H9 (cell line): ENCODE measurements around the gene TRIM24. TPM values are rescaled to one million over a fixed set of nuclear protein-coding genes. Genes with fewer than 3 reads are reported as not detected.

ENCODE experiments used
- DNase-seq: peaks from one replicate; pipeline ENCODE4 v3.0.0-alpha.2; 2017
- H2AFZ ChIP-seq: one replicate; pipeline ENCODE4 v1.6.1; 2013; ENCODE audit warnings: mild to moderate bottlenecking, low read length, control low read depth, moderate library complexity
- H2AK5ac ChIP-seq: 2 replicates; pipeline ENCODE4 v1.6.1; 2013; ENCODE audit warnings: low read length, control low read depth, mixed read lengths; ENCODE audit not compliant: insufficient read length
- H2BK120ac ChIP-seq: one replicate; pipeline ENCODE4 v1.6.1; 2013; ENCODE audit warnings: low read depth, mild to moderate bottlenecking, low read length, control low read depth, inconsistent platforms; ENCODE audit not compliant: poor library complexity, severe bottlenecking
- H2BK12ac ChIP-seq: 2 replicates; pipeline ENCODE4 v1.6.1; 2013; ENCODE audit warnings: low read length, control low read depth, mixed read lengths, low read depth; ENCODE audit not compliant: insufficient read length
- H2BK15ac ChIP-seq: 2 replicates; pipeline ENCODE4 v1.6.1; 2013; ENCODE audit warnings: low read depth, low read length, control low read depth
- H2BK20ac ChIP-seq: one replicate; pipeline ENCODE4 v1.6.1; 2013; ENCODE audit warnings: low read depth, mild to moderate bottlenecking, low read length, control low read depth, inconsistent platforms; ENCODE audit not compliant: poor library complexity, severe bottlenecking
- H2BK5ac ChIP-seq: 2 replicates; pipeline ENCODE4 v1.6.1; 2013; ENCODE audit warnings: low read length, control low read depth, mixed read lengths; ENCODE audit not compliant: insufficient read length
- H3K14ac ChIP-seq: 2 replicates; pipeline ENCODE4 v1.6.1; 2013; ENCODE audit warnings: low read length, control low read depth; ENCODE audit not compliant: insufficient read depth
- H3K18ac ChIP-seq: 2 replicates; pipeline ENCODE4 v1.6.1; 2013; ENCODE audit warnings: low read depth, mild to moderate bottlenecking, mixed read lengths, low read length, control low read depth; ENCODE audit not compliant: insufficient read length
- H3K23ac ChIP-seq: 2 replicates; pipeline ENCODE4 v1.6.1; 2013; ENCODE audit warnings: low read length, control low read depth, mixed read lengths, low read depth; ENCODE audit not compliant: insufficient read length
- H3K23me2 ChIP-seq: 2 replicates; pipeline ENCODE4 v1.6.1; 2013; ENCODE audit warnings: low read depth, mild to moderate bottlenecking, mixed read lengths, low read length, control low read depth; ENCODE audit not compliant: insufficient read length, poor library complexity, severe bottlenecking
- H3K27ac ChIP-seq: 2 replicates; pipeline ENCODE4 v1.5.1; 2013; ENCODE audit warnings: low read length, control low read depth, mixed read lengths, low read depth; ENCODE audit not compliant: insufficient read length
- H3K27me3 ChIP-seq: 2 replicates; pipeline ENCODE4 v1.6.1; 2013; ENCODE audit warnings: low read length, control low read depth, inconsistent platforms; ENCODE audit not compliant: insufficient read depth
- H3K4ac ChIP-seq: 2 replicates; pipeline ENCODE4 v1.6.1; 2013; ENCODE audit warnings: low read depth, mild to moderate bottlenecking, control low read depth, inconsistent platforms, low read length, moderate library complexity
- H3K4me1 ChIP-seq: 2 replicates; pipeline ENCODE4 v1.6.1; 2013; ENCODE audit warnings: low read length, control low read depth, inconsistent platforms; ENCODE audit not compliant: insufficient read depth
- H3K4me2 ChIP-seq: 2 replicates; pipeline ENCODE4 v1.6.1; 2013; ENCODE audit warnings: low read length, control low read depth, mixed read lengths; ENCODE audit not compliant: insufficient read length, insufficient read depth
- H3K56ac ChIP-seq: 2 replicates; pipeline ENCODE4 v1.6.1; 2013; ENCODE audit warnings: low read depth, mild to moderate bottlenecking, mixed read lengths, low read length, control low read depth; ENCODE audit not compliant: insufficient read length
- H3K79me1 ChIP-seq: 2 replicates; pipeline ENCODE4 v1.6.1; 2013; ENCODE audit warnings: low read depth, mild to moderate bottlenecking, moderate library complexity, low read length, control low read depth, inconsistent platforms; ENCODE audit not compliant: insufficient read depth, poor library complexity, severe bottlenecking
- H3K79me2 ChIP-seq: 2 replicates; pipeline ENCODE4 v1.6.1; 2013; ENCODE audit warnings: low read length, control low read depth, inconsistent platforms; ENCODE audit not compliant: insufficient read depth
- H3K9ac ChIP-seq: 2 replicates; pipeline ENCODE4 v1.6.1; 2013; ENCODE audit warnings: low read length, control low read depth, mixed read lengths; ENCODE audit not compliant: insufficient read length; ENCODE audit errors: extremely low read depth
- H3K9me3 ChIP-seq: one replicate; pipeline ENCODE4 v1.6.1; 2013; ENCODE audit warnings: low read depth, low read length, inconsistent platforms; ENCODE audit not compliant: control insufficient read depth
- H3T11ph ChIP-seq: one replicate; pipeline ENCODE4 v1.6.1; 2013; ENCODE audit warnings: mild to moderate bottlenecking, low read length, control low read depth, inconsistent platforms
- H4K20me1 ChIP-seq: one replicate; pipeline ENCODE4 v1.6.1; 2013; ENCODE audit not compliant: control insufficient read depth, insufficient read length, insufficient read depth
- H4K5ac ChIP-seq: 2 replicates; pipeline ENCODE4 v1.6.1; 2013; ENCODE audit warnings: low read depth, mild to moderate bottlenecking, mixed read lengths, low read length, control low read depth; ENCODE audit not compliant: insufficient read length
- H4K8ac ChIP-seq: replicated peaks from 2 replicates; pipeline ENCODE4 v1.6.1; 2013; ENCODE audit warnings: low read length, control low read depth, mixed read lengths, low read depth; ENCODE audit not compliant: insufficient read length
- H4K91ac ChIP-seq: 2 replicates; pipeline ENCODE4 v1.6.1; 2013; ENCODE audit warnings: low read depth, mild to moderate bottlenecking, moderate library complexity, mixed read lengths, low read length, control low read depth; ENCODE audit not compliant: insufficient read length
- H3K27ac Mint-ChIP-seq, 3 experiments: 2 replicates in 2 of 3; 3 replicates in 1 of 3; pipeline ENCODE4 v1.8.0; 2020 to 2021; ENCODE audit warnings: mixed read lengths in 3 of 3, mild to moderate bottlenecking in 1 of 3, moderate library complexity in 1 of 3
- H3K27me3 Mint-ChIP-seq: 2 replicates; pipeline ENCODE4 v1.8.0; 2021; ENCODE audit warnings: low read depth, mild to moderate bottlenecking, moderate library complexity, mixed read lengths
- H3K36me3 Mint-ChIP-seq, 3 experiments: 2 replicates in 2 of 3; 3 replicates in 1 of 3; pipeline ENCODE4 v1.8.0; 2020 to 2021; ENCODE audit warnings: low read depth in 3 of 3, mixed read lengths in 3 of 3; ENCODE audit not compliant: insufficient read depth in 1 of 3
- H3K4me1 Mint-ChIP-seq, 2 experiments: 2 replicates each; pipeline ENCODE4 v1.8.0; 2020; ENCODE audit warnings: mixed read lengths in 2 of 2
- H3K4me3 Mint-ChIP-seq, 2 experiments: 2 replicates in 1 of 2; 3 replicates in 1 of 2; pipeline ENCODE4 v1.8.0; 2020 to 2021; ENCODE audit warnings: mild to moderate bottlenecking in 2 of 2, mixed read lengths in 2 of 2, moderate library complexity in 1 of 2
- H3K9me3 Mint-ChIP-seq, 2 experiments: 2 replicates in 1 of 2; 3 replicates in 1 of 2; pipeline ENCODE4 v1.8.0; 2020; ENCODE audit warnings: mild to moderate bottlenecking in 2 of 2, mixed read lengths in 2 of 2, moderate library complexity in 1 of 2
- CTCF ChIP-seq: fragments of 200-600 bp; sonication (generic); conservative IDR thresholded peaks from 3 replicates; pipeline ENCODE4 v1.8.0; 2021; ENCODE audit warnings: antibody characterized with exemption, mild to moderate bottlenecking
- WGBS: extraction: QIAGEN DNeasy Blood & Tissue Kit; methylation state at CpG from one replicate; pipeline ENCODE4 v1.1.7; 2013; ENCODE audit warnings: missing lambda C conversion rate, low lambda C conversion rate, mixed read lengths; ENCODE audit not compliant: insufficient read length; ENCODE audit errors: extremely low coverage; 5-methylcytosine and 5-hydroxymethylcytosine counted together
- total RNA-seq: library from RNA; stranded (reverse); gene quantifications from 2 replicates; pipeline ENCODE4 v1.2.1, GENCODE V29; 2021

TRIM24 gene
- total RNA-seq, 1 experiment from 2014 or later = 260 TPM

GRCh38 chr7:138492423-138492822, 32.4 kb downstream of the TRIM24 start:
- H3K9ac ChIP-seq = no peak overlapping the region
- H2BK15ac ChIP-seq = no peak overlapping the region
- H2BK120ac ChIP-seq = no peak overlapping the region
- H2AK5ac ChIP-seq = no peak overlapping the region
- no peak overlapping the region for H3K14ac ChIP-seq
- H4K5ac ChIP-seq = no peak overlapping the region
- no peak overlapping the region for H2AFZ ChIP-seq
- no peak overlapping the region for H4K8ac ChIP-seq
- no peaks in the 10 kb centered on the region for H3K9me3 Mint-ChIP-seq
- peaks cover 76% of the 10 kb centered on the region for H3K79me2 ChIP-seq
- no peak overlapping the region for H3K27ac ChIP-seq
- DNase-seq = no peak
- H3K23ac ChIP-seq = no peak overlapping the region
- H3K4ac ChIP-seq = no peak overlapping the region
- H4K91ac ChIP-seq = no peak overlapping the region
- no peaks in the 10 kb centered on the region for H3K27me3 ChIP-seq
- TF ChIP-seq CTCF = no peak
- peaks cover 4 to 68% (median 60%) of the 10 kb centered on the region in 3 experiments; a peak in 5 of 7 replicates for H3K36me3 Mint-ChIP-seq
- H3T11ph ChIP-seq = no peak overlapping the region
- no peaks in the 10 kb centered on the region for H4K20me1 ChIP-seq
- H3K4me2 ChIP-seq = no peak overlapping the region
- no peaks in the 10 kb centered on the region for H3K79me1 ChIP-seq
- no peak overlapping the region for H3K18ac ChIP-seq
- no peaks in the 10 kb centered on the region for H3K23me2 ChIP-seq
- no peaks in the 10 kb centered on the region; the same call in 1 of the 2 replicates for H3K4me1 ChIP-seq
- H3K4me3 Mint-ChIP-seq = no peak overlapping the region
- no peaks in the 10 kb centered on the region for H3K27me3 Mint-ChIP-seq
- no peak overlapping the region for H3K56ac ChIP-seq
- WGBS = no CpG with 5 or more reads among the region's 4 CpGs
- no peaks in the 10 kb centered on the region for H3K9me3 ChIP-seq
- no peak overlapping the region for H2BK20ac ChIP-seq
- H3K4me1 Mint-ChIP-seq = peaks cover 70 to 83% of the 10 kb centered on the region in 2 experiments
- peak overlapping the region in 2 of 3 experiments; percentile 29 to 50; a peak in 2 of 7 replicates for H3K27ac Mint-ChIP-seq
- H2BK12ac ChIP-seq = no peak overlapping the region
- H2BK5ac ChIP-seq = no peak overlapping the region
